HepG2 (cell line): ENCODE data around the gene HTR2A. TPM values are rescaled to one million over a fixed set of nuclear protein-coding genes. Genes with fewer than 3 reads are reported as not detected.

Experiments used
- ATAC-seq: fragments of 200-7000 bp; cut with Tn5 transposase; 3 replicates; pipeline ENCODE4 v1.9.1; 2020; ENCODE audit warnings: mild to moderate bottlenecking, moderate library complexity
- BruUV-seq: library from RNA; stranded (reverse); fragments of 400-500 nt; replicated peaks from 2 replicates; lab custom pipeline; 2021; lab: Mats Ljungman, UMichigan
- CTCF ChIA-PET: fragments of 300-600 bp; formaldehyde crosslinking; extraction: SDS; loops from one replicate; lab custom pipeline; 2021; ENCODE audit warnings: low total read pairs, inconsistent platforms, low intra/inter-chr PET ratio; lab: Yijun Ruan, JAX
- POLR2A ChIA-PET: fragments of 350-600 bp; sonication (Branson Sonifier 250); formaldehyde crosslinking; loops from one replicate; lab custom pipeline; 2020; ENCODE audit warnings: antibody characterized with exemption, inconsistent platforms; lab: Yijun Ruan, JAX
- DNase-seq: peaks from one replicate; pipeline ENCODE4 v3.0.0-alpha.2; 2015; ENCODE audit warnings: low spot score
- FAIRE-seq: peaks from 3 replicates; lab custom pipeline; 2011; peaks lifted over from hg19 to GRCh38; lab: Jason Lieb, UNC
- H2AFZ ChIP-seq: one replicate; pipeline ENCODE4 v1.6.1; 2011; ENCODE audit warnings: low read length, inconsistent platforms
- H3K27ac ChIP-seq: fragments of 300-600 bp; 3 replicates; pipeline ENCODE4 v1.8.0; 2011; ENCODE audit warnings: mixed run types, mild to moderate bottlenecking, mixed read lengths, low read length, inconsistent platforms; ENCODE audit not compliant: insufficient read depth; ENCODE audit errors: extremely low read length
- H3K27me3 ChIP-seq, 2 experiments: fragments of 200-600 bp in 1 of 2; 2 replicates in 1 of 2; 3 replicates in 1 of 2; pipeline versions ENCODE4 v1.6.0 to v1.8.0; 2011; ENCODE audit warnings: low read length in 2 of 2, mild to moderate bottlenecking in 2 of 2, moderate library complexity in 2 of 2, inconsistent platforms in 1 of 2; ENCODE audit not compliant: insufficient read depth in 2 of 2, control insufficient read depth in 1 of 2
- H3K36me3 ChIP-seq, 2 experiments: fragments of 200-600 bp in 1 of 2; replicated peaks in 1 of 2; 2 replicates in 1 of 2; 3 replicates in 1 of 2; pipeline versions ENCODE4 v1.5.1 to v1.8.0; 2011; ENCODE audit warnings: low read length in 2 of 2, inconsistent platforms in 1 of 2; ENCODE audit not compliant: insufficient read depth in 2 of 2, control insufficient read depth in 1 of 2
- H3K4me1 ChIP-seq: 2 replicates; pipeline ENCODE4 v1.5.1; 2012; ENCODE audit warnings: low read length, inconsistent platforms; ENCODE audit not compliant: insufficient read depth
- H3K4me2 ChIP-seq: 2 replicates; pipeline ENCODE4 v1.6.0; 2011; ENCODE audit warnings: low read depth, low read length, inconsistent platforms
- H3K4me3 ChIP-seq, 3 experiments: fragments of 200-600 bp in 1 of 3; sonication (generic), shearing (Covaris generic) in 1 of 3; replicated peaks in 1 of 3; 2 replicates each; pipeline ENCODE4 v1.5.1; 2011 to 2016; ENCODE audit warnings: low read length in 3 of 3, inconsistent platforms in 2 of 3, low read depth in 2 of 3, mild to moderate bottlenecking in 2 of 3, control low read depth in 1 of 3, mixed read lengths in 1 of 3; ENCODE audit not compliant: insufficient read depth in 1 of 3
- H3K79me2 ChIP-seq: one replicate; pipeline ENCODE4 v1.6.1; 2011; ENCODE audit warnings: low read length, inconsistent platforms; ENCODE audit not compliant: insufficient read depth
- H3K9ac ChIP-seq: 2 replicates; pipeline ENCODE4 v1.6.0; 2011; ENCODE audit warnings: mild to moderate bottlenecking, low read depth, low read length, inconsistent platforms; ENCODE audit not compliant: insufficient read depth
- H3K9me3 ChIP-seq: 2 replicates; pipeline ENCODE4 v1.5.1; 2012; ENCODE audit warnings: mild to moderate bottlenecking, low read length
- H4K20me1 ChIP-seq: 2 replicates; pipeline ENCODE4 v1.6.0; 2011; ENCODE audit warnings: inconsistent platforms, mild to moderate bottlenecking, low read length, moderate library complexity; ENCODE audit not compliant: insufficient read depth
- DPF2 ChIP-seq: sonication (generic); formaldehyde crosslinking; IDR thresholded peaks from 2 replicates; pipeline ENCODE4 v1.4.0; 2020; ENCODE audit warnings: mild to moderate bottlenecking, low read depth, missing genetic modification reagents, borderline replicate concordance
- FOXK2 ChIP-seq: fragments of 450-650 bp; IDR thresholded peaks from 2 replicates; pipeline ENCODE4 v1.6.1; 2016
- HMGA1 ChIP-seq: sonication (generic); formaldehyde crosslinking; conservative IDR thresholded peaks from 2 replicates; pipeline ENCODE4 v1.4.0; 2020; ENCODE audit warnings: missing genetic modification reagents
- KLF9 ChIP-seq: IDR thresholded peaks from 2 replicates; pipeline ENCODE4 v1.6.1; 2016; ENCODE audit warnings: low read depth
- NBN ChIP-seq: fragments of 450-650 bp; conservative IDR thresholded peaks from 2 replicates; pipeline ENCODE4 v1.6.1; 2017
- NRL ChIP-seq: sonication (generic); formaldehyde crosslinking; IDR thresholded peaks from 2 replicates; pipeline ENCODE4 v1.5.0; 2020; ENCODE audit warnings: missing genetic modification reagents, mild to moderate bottlenecking, moderate library complexity, borderline replicate concordance
- SALL1 ChIP-seq: sonication (generic); formaldehyde crosslinking; IDR thresholded peaks from 2 replicates; pipeline ENCODE4 v1.8.0; 2022; ENCODE audit warnings: mild to moderate bottlenecking, missing genetic modification reagents
- SATB2 ChIP-seq: sonication (generic); formaldehyde crosslinking; IDR thresholded peaks from 2 replicates; pipeline ENCODE4 v1.5.0; 2020; ENCODE audit warnings: missing genetic modification reagents
- SPEN ChIP-seq: sonication (generic); formaldehyde crosslinking; IDR thresholded peaks from 2 replicates; pipeline ENCODE4 v1.5.1; 2020; ENCODE audit warnings: low read depth, mild to moderate bottlenecking, missing genetic modification reagents
- SRY ChIP-seq: sonication (generic); formaldehyde crosslinking; IDR thresholded peaks from 2 replicates; pipeline ENCODE4 v1.8.0; 2022; ENCODE audit warnings: mild to moderate bottlenecking, missing genetic modification reagents
- TCF7 ChIP-seq: sonication (generic); IDR thresholded peaks from 2 replicates; pipeline ENCODE4 v1.6.1; 2016; ENCODE audit warnings: antibody characterized with exemption, low read depth
- TP53 ChIP-seq: sonication (generic); formaldehyde crosslinking; conservative IDR thresholded peaks from 2 replicates; pipeline ENCODE4 v1.4.0; 2020; ENCODE audit warnings: missing genetic modification reagents
- ZNF251 ChIP-seq: sonication (generic); formaldehyde crosslinking; IDR thresholded peaks from 2 replicates; pipeline ENCODE4 v1.9.0; 2021; ENCODE audit warnings: mild to moderate bottlenecking, missing genetic modification reagents
- ZNF431 ChIP-seq: sonication (generic); formaldehyde crosslinking; IDR thresholded peaks from 2 replicates; pipeline ENCODE4 v1.9.0; 2022; ENCODE audit warnings: missing genetic modification reagents, low read depth, mild to moderate bottlenecking, borderline replicate concordance
- ZNF484 ChIP-seq: sonication (generic); formaldehyde crosslinking; IDR thresholded peaks from 2 replicates; pipeline ENCODE4 v1.5.1; 2020; ENCODE audit warnings: mild to moderate bottlenecking, low read depth, missing genetic modification reagents, borderline replicate concordance
- ZNF512 ChIP-seq: sonication (generic); formaldehyde crosslinking; IDR thresholded peaks from 2 replicates; pipeline ENCODE4 v1.4.0; 2020; ENCODE audit warnings: mild to moderate bottlenecking, missing genetic modification reagents
- ZNF569 ChIP-seq: sonication (generic); formaldehyde crosslinking; IDR thresholded peaks from 2 replicates; pipeline ENCODE4 v1.5.0; 2020; ENCODE audit warnings: mild to moderate bottlenecking, missing genetic modification reagents, moderate library complexity, borderline replicate concordance
- ZNF572 ChIP-seq: sonication (generic); formaldehyde crosslinking; IDR thresholded peaks from 2 replicates; pipeline ENCODE4 v1.5.1; 2020; ENCODE audit warnings: mild to moderate bottlenecking, missing genetic modification reagents
- WGBS: methylation state at CpG from one replicate; pipeline ENCODE4 v1.1.6; 2017; ENCODE audit warnings: low lambda C conversion rate; 5-methylcytosine and 5-hydroxymethylcytosine counted together
- in situ Hi-C: cut with HindIII; loops from 2 replicates; pipeline ENCODE4 v1.10.0; 2017; ENCODE audit warnings: low pct_unique_long_range_greater_than_20kb; ENCODE audit not compliant: extremely low pct_ligation_motif_present
- intact Hi-C: fragments of 100-400 bp; cut with micrococcal nuclease; formaldehyde crosslinking; loops from one replicate; pipeline ENCODE4 v1.10.0; 2022; ENCODE audit not compliant: unreplicated experiment
- polyA plus RNA-seq, 8 experiments: library from polyadenylated mRNA; depleted of rRNA in 3 of 8; stranded (reverse) in 7 of 8; unstranded in 1 of 8; fragments of >200 nt; fragmentation: Illumina TruSeq in 4 of 8; extraction: Trizol in 4 of 8; gene quantifications; 2 replicates each; pipeline versions ENCODE4 v1.2.1 to v1.2.3, GENCODE V29; 2011 to 2016; ENCODE audit warnings: low read depth in 4 of 8, missing spikeins in 1 of 8, mixed read lengths in 1 of 8; ENCODE audit not compliant: insufficient read depth in 1 of 8
- total RNA-seq, 5 experiments: library from RNA; depleted of rRNA; stranded (reverse); fragments of >200 nt; fragmentation: Illumina TruSeq; extraction: Trizol; gene quantifications; 2 replicates each; pipeline ENCODE4 v1.2.3, GENCODE V29; 2016; ENCODE audit warnings: low read depth in 1 of 5

The HTR2A gene
- total and polyA plus RNA-seq, 2 of the 13 experiments (the other 11 are each of a cell fraction or from before 2014, with no cell fraction given), result not detected

GRCh38 chr13:46817838-46818476, 78.9 kb downstream of the HTR2A start:
- CTCF ChIA-PET, result no interaction called here
- 25% methylated on average over 1 of the region's 13 CpGs for WGBS

DNA sequence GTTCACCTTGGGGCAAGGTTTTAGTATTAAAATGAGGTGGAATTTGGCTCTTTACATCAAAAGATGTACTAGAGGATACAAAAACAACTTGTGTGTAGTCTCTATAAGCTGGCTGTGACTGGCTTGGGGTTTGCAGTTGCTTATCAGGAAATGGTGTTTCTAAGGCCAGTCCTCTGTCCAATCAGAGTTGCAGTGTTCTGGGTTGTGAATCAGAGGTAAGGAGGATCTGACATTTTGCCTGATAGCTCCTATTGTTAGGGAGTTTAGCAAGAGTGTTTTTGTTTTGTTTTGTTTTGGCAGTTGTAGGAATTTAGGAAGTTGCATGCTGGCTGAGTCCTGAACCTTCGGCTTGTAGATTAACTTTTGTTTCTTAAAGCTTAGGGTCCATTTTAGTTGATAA, 79.8 kb downstream of the HTR2A start:
- Histone ChIP-seq H3K4me2 (no peak overlapping the region), H3K9me3 (peaks cover 2% of the 10 kb centered on the region; the same call in 1 of the 2 replicates), H3K4me1 (no peaks in the 10 kb centered on the region), H3K27me3 (peaks cover 0 to 2% of the 10 kb centered on the region in 2 experiments; a peak in 1 of 5 replicates), H4K20me1 (no peaks in the 10 kb centered on the region), H3K36me3 (no peaks in the 10 kb centered on the region), H2AFZ (no peak overlapping the region), H3K4me3 (no peak overlapping the region), H3K27ac (no peak overlapping the region), H3K79me2 (no peaks in the 10 kb centered on the region), H3K9ac (no peak overlapping the region)
- BruUV-seq, result no TSS peak
- ChIA-PET POLR2A (no interaction called here), CTCF (no interaction called here)
- ATAC-seq (no peak), FAIRE-seq (no peak), DNase-seq (no peak)
- in situ Hi-C loops, result no loop called here
- intact Hi-C loops, result no loop called here
- 45% methylated on average over 1 of the region's 1 CpG for WGBS
- TF ChIP-seq TCF7, result no peak
- TF ChIP-seq ZNF431, result no peak
- TF ChIP-seq ZNF512, result no peak
- no peak for TF ChIP-seq HMGA1
- no peak for TF ChIP-seq FOXK2
- TF ChIP-seq SRY (CRISPR knock-in tag), result no peak
- no peak for TF ChIP-seq NRL (CRISPR knock-in tag)
- no peak for TF ChIP-seq DPF2 (CRISPR knock-in tag)

More at GRCh38 chr13:46817838-46818476, 78.9 kb downstream of the HTR2A start:
- no peaks in the 10 kb centered on the region for H3K4me1 ChIP-seq
- POLR2A ChIA-PET, result no interaction called here
- H3K9ac ChIP-seq, result no peak overlapping the region
- no peak overlapping the region for H2AFZ ChIP-seq
- ATAC-seq (peak; percentile 72), FAIRE-seq (no peak), DNase-seq (no peak)
- H3K9me3 ChIP-seq, result no peaks in the 10 kb centered on the region
- no peak overlapping the region for H3K4me3 ChIP-seq
- H4K20me1 ChIP-seq, result no peaks in the 10 kb centered on the region
- H3K79me2 ChIP-seq, result no peaks in the 10 kb centered on the region
- no TSS peak for BruUV-seq
- H3K4me2 ChIP-seq, result no peak overlapping the region
- in situ Hi-C loops (no loop called here), intact Hi-C loops (no loop called here)
- no peaks in the 10 kb centered on the region for H3K36me3 ChIP-seq
- no peak overlapping the region for H3K27ac ChIP-seq
- peaks cover 0 to 2% of the 10 kb centered on the region in 2 experiments; a peak in 1 of 5 replicates for H3K27me3 ChIP-seq
- no peak for TF ChIP-seq TP53 (CRISPR knock-in tag)
- no peak for TF ChIP-seq ZNF251 (CRISPR knock-in tag)
- TF ChIP-seq SATB2, result no peak
- TF ChIP-seq ZNF484 (CRISPR knock-in tag), result no peak
- TF ChIP-seq NBN, result no peak
- TF ChIP-seq ZNF569 (CRISPR knock-in tag), result no peak
- TF ChIP-seq SALL1 (CRISPR knock-in tag), result no peak
- TF ChIP-seq SPEN, result no peak
- no peak for TF ChIP-seq KLF9
- TF ChIP-seq ZNF572 (CRISPR knock-in tag), result no peak
- TF ChIP-seq, all 625 proteins: peak for 0
